HG03135 (cell line): ENCODE results near the gene UGT8.
"Not testable (repeated sequence)": the region's sequence is repeated elsewhere in the genome, so short reads cannot be mapped to it uniquely, and the experiment has no call there.

Experiments
- ATAC-seq: cut with Tn5 transposase; IDR thresholded peaks from one replicate; pipeline ENCODE4 v1.9.1; 2021; ENCODE audit warnings: mild to moderate bottlenecking, moderate library complexity; ENCODE audit not compliant: unreplicated experiment

The UGT8 gene

GRCh38 chr4:114598191-114599121 is at the start of gene UGT8:
TSS of gene UGT8 (plus strand) at chr4:114598807. CDS start at chr4:114622881, 24,074 bp downstream.
- ATAC-seq: peak; percentile 38

- no peak for ATAC-seq
Measured at GRCh38 chr4:114549638-114550037, 49.0 kb upstream of the UGT8 start.

GRCh38 chr4:114558446-114559020 is 40.1 kb upstream of the UGT8 start:
- ATAC-seq: no peak

GRCh38 chr4:114561590-114561989 is 37.0 kb upstream of the UGT8 start:
- no peak for ATAC-seq

- no peak for ATAC-seq
Measured at GRCh38 chr4:114562176-114562904, 36.3 kb upstream of the UGT8 start.

- ATAC-seq: no peak
Measured at GRCh38 chr4:114563536-114564315, 34.9 kb upstream of the UGT8 start.

GRCh38 chr4:114577386-114577785 is 21.2 kb upstream of the UGT8 start:
- ATAC-seq: no peak

GRCh38 chr4:114582621-114583020 is 16.0 kb upstream of the UGT8 start:
- ATAC-seq: no peak

GRCh38 chr4:114588305-114588704 is 10.3 kb upstream of the UGT8 start:
- ATAC-seq: no peak

- not testable (repeated sequence) for ATAC-seq
Measured at GRCh38 chr4:114590360-114590759, 8.2 kb upstream of the UGT8 start.

GRCh38 chr4:114593526-114593925 is 5.1 kb upstream of the UGT8 start:
- ATAC-seq: no peak

- ATAC-seq: no peak
Measured at GRCh38 chr4:114595207-114595606, 3.4 kb upstream of the UGT8 start.

- no peak for ATAC-seq
Measured at GRCh38 chr4:114595921-114596320, 2.7 kb upstream of the UGT8 start.

- ATAC-seq: no peak
Measured at GRCh38 chr4:114597410-114598115, 1.0 kb upstream of the UGT8 start.

GRCh38 chr4:114599231-114599902 is 760 bp downstream of the UGT8 start:
- no peak for ATAC-seq

- no peak for ATAC-seq
Measured at GRCh38 chr4:114599903-114600552, 1.4 kb downstream of the UGT8 start.

GRCh38 chr4:114600672-114601071 is 2.1 kb downstream of the UGT8 start:
- ATAC-seq: no peak

- peak; percentile 35 for ATAC-seq
Measured at GRCh38 chr4:114601304-114602052, 2.9 kb downstream of the UGT8 start.
